GM18870 (cell line): ENCODE results near the gene ABHD6.
A peak's percentile ranks its signal among the peaks of the same experiment; 100 is the strongest.
"Not testable (repeated sequence)": the region's sequence is repeated elsewhere in the genome, so short reads cannot be mapped to it uniquely, and the experiment has no call there.

ENCODE experiments used
- ATAC-seq: cut with Tn5 transposase; IDR thresholded peaks from one replicate; pipeline ENCODE4 v1.9.1; 2021; ENCODE audit warnings: moderate library complexity; ENCODE audit not compliant: unreplicated experiment

Gene ABHD6

DNA sequence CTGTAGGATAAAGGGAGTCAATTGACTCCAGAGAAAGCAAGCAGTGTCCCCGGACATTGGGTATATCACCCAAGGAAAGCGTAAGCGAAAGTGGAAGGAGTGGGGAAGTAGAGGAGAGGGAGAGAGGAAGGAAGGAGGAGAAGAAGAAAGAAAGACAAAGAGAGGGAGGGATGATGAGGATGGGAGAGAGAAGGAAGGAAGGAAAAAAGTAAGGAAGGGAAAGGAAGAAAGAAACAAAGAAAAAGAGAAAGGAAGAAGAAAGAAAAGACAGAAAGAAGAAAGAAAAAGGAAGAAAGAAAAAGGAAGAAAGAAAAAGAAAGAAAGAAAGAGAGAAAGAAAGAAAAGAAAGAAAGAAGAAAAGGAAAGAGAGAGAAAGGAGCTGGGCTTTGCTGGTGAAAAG is 27.7 kb upstream of the ABHD6 start:
- no peak for ATAC-seq

- ATAC-seq, result no peak
Measured at GRCh38 chr3:58210761-58211460, 26.7 kb upstream of the ABHD6 start, which contains the start of gene DNASE1L3. Gene DNASE1L3 (minus strand): TSS chr3:58210972. CDS start chr3:58210906, 66 bp downstream.

GRCh38 chr3:58214484-58215316 is 22.9 kb upstream of the ABHD6 start:
- ATAC-seq, result peak; percentile 83

- ATAC-seq, result no peak
Measured at GRCh38 chr3:58215317-58216025, 22.1 kb upstream of the ABHD6 start.

- ATAC-seq, result no peak
Measured at GRCh38 chr3:58216496-58217195, 20.9 kb upstream of the ABHD6 start.

GRCh38 chr3:58217209-58217811 is 20.3 kb upstream of the ABHD6 start:
- peak; percentile 36 for ATAC-seq

DNA sequence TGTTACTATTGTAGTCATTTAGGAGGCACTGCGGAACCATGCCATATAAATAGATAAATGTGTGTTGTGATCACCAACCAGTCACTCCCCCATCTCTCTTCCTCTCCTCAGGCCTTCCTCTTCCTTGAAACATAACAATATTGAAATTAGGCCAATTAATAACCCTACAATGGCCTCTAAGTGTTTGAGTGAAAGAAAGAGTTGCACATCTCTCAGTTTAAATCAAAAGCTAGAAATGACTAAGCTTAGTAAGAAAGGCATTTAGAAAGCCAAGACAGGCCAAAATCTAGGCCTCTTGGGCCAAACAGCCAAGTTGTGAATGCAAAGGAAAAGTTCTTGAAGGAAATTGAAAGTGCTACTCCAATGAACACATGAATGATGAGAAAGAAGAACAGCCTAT is 18.7 kb upstream of the ABHD6 start:
- no peak for ATAC-seq

GRCh38 chr3:58222161-58222724 is 15.3 kb upstream of the ABHD6 start:
- no peak for ATAC-seq

- ATAC-seq, result no peak
Measured at GRCh38 chr3:58223855-58224254, 13.7 kb upstream of the ABHD6 start.

DNA sequence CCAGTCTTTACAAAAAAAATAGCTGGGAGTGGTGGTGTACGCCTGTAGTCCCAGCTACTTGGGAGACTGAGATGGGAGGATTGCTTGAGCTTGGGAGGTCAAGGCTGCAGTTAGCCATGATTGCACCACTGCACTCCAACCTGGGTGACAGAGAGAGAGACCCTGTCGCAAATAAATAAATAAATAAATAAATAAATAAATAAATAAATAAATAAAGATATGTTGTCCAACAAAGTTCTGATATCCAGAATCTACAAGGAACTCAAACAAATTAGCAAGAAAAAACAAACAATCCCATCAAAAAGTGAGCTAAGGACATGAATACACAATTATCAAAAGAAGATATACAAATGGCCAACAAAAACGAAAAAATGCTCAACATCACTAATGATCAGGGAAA is 9.7 kb upstream of the ABHD6 start:
- ATAC-seq, result not testable (repeated sequence)

- ATAC-seq, result no peak
Measured at GRCh38 chr3:58230876-58231552, 6.6 kb upstream of the ABHD6 start.

GRCh38 chr3:58231666-58232065 is 5.9 kb upstream of the ABHD6 start:
- ATAC-seq, result no peak

GRCh38 chr3:58234516-58234931 is 3.1 kb upstream of the ABHD6 start:
- no peak for ATAC-seq

DNA sequence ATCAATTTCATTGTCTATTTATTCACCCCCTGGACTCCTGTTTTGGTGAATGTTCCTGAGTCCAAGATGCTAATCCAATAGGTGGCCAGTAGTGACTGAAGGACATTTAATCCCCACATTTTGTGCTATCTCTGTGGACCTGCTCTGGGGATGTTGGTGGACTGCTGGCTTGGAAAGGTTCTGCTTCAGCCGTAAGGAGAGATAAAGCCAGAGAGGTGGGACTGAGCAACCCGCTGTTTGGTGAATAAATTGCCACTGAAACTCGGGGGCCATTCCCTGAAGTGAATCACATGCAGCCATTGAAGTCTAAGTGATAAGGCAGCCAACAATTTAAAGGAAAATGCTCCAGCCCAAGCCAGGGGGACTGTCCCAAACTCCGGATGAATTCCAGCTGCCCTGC is 1.6 kb upstream of the ABHD6 start:
- ATAC-seq, result no peak

GRCh38 chr3:58236527-58237237 is 910 bp upstream of the ABHD6 start:
- no peak for ATAC-seq

GRCh38 chr3:58237941-58238681 is 519 bp downstream of the ABHD6 start:
- peak; percentile 14 for ATAC-seq

DNA sequence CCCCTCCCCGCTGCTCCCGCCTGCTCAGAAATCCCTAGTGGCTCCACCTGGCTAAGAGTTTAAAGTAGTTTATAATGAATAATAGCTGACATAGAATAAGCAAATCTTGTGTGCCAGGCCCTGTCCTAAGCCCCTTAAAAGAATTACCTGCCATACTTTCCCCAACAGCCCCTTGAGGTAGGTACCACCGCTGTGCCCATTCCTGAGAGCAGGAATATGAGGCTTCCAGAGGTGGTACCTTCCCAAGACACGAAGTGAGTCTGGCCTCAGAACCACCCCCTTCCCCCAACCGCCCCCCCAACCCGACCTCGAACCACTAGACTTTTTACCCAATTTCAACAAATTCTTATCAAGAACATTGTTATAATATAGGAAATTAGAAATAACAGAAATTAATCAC is 1.2 kb downstream of the ABHD6 start:
- no peak for ATAC-seq

DNA sequence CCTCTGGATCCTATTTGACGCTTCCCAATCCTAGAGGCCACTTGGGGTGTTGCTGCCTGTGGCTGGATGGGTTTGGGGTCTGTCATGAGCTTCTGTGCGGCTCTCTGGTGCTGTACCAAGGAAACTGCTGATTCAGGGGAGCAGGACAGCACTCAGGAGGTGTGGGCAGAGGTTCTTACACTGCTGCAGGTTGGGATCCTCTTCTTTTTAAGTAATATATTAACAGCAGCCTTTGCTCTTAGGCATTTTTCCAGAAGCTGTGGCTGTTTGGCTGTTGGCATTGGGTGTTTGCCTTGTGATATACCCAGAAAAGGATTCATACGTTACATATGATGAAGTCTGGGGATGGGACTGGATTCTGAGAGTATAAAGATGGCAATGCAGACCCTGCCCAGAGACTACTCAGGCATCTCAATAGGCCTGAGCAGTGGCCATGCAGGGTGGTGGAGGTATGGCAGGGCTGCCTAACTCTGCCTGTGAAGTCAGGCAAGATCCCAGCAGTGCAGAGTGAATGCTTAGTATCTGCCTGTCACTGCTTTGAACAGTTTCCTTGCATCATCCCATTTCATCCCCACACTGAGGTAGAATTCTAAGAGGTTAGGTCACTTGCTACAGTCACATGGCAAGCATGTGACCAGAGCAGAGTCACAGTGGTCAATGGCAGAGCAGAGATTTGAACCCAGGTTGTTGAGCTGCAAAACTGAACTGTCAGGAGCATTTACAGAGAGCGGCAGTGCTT is 3.9 kb downstream of the ABHD6 start:
- ATAC-seq, result no peak
